Measurements from ENCODE around the gene EXPH5.

DNA sequence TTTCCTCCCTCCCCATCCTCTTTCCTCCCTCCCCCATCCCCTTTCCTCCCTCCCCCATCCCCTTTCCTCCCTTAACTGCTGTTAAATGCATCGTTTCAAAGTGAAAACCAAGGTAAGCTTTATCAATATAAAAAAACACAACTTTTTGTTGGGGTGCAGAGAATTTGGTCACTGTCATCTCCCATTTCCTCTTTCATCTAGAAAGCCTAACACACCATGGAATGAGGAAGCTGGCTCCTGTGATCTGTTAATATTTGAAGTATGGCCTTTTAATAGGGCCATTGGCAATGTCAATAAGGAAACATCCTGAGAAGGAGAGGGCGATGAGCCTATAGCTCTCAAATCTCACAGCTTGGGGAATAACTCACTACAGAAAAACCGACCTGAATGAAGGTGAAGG is 7.0 kb downstream of the EXPH5 start:
- TF ChIP-seq, protein P1, sequence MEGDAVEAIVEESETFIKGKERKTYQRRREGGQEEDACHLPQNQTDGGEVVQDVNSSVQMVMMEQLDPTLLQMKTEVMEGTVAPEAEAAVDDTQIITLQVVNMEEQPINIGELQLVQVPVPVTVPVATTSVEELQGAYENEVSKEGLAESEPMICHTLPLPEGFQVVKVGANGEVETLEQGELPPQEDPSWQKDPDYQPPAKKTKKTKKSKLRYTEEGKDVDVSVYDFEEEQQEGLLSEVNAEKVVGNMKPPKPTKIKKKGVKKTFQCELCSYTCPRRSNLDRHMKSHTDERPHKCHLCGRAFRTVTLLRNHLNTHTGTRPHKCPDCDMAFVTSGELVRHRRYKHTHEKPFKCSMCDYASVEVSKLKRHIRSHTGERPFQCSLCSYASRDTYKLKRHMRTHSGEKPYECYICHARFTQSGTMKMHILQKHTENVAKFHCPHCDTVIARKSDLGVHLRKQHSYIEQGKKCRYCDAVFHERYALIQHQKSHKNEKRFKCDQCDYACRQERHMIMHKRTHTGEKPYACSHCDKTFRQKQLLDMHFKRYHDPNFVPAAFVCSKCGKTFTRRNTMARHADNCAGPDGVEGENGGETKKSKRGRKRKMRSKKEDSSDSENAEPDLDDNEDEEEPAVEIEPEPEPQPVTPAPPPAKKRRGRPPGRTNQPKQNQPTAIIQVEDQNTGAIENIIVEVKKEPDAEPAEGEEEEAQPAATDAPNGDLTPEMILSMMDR (IDR thresholded peaks at IDR 0.05; ENCODE audit: borderline replicate concordance, extremely low read depth, low read length, poor library complexity, severe bottlenecking) = no peak
- TF ChIP-seq EZH2 (IDR thresholded peaks at IDR 0.05; ENCODE audit: borderline replicate concordance, low read depth, low read length, severe bottlenecking) = no peak
